Stimulated activated CD8-positive, alpha-beta memory T cell treated with anti-CD3 and anti-CD28 coated beads, Interleukin-15, amount 100 ng/mL, for 48 hours (primary cell): ENCODE measurements around the gene TEX101.
A peak's percentile ranks its signal among the peaks of the same experiment; 100 is the strongest.

ENCODE experiments used
- DNase-seq, 2 donors: peaks; one replicate each; pipeline ENCODE4 v3.0.0-alpha.2; 2020; ENCODE audit warnings: low read depth in 2 of 2

The TEX101 gene

DNA sequence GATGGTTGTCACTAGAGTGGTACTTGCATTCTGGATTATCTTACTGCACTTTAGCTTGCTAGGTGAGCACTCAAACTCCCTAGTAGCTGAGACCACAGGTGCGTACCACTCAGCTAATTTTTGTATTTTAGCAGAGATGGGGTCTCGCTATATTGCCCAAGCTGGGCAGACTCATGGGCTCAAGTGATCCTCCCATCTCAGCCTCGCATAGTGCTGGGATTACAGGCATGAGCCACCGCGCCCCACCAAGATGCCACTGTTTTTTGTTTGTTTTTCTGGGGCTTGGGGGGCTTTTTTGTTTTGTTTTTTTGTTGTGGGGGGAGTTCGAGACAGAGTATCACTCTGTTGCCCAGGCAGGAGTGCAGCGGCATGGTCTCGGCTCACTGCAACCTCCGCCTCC lies 33.0 kb downstream of the TEX101 start:
- DNase-seq: no peak

DNA sequence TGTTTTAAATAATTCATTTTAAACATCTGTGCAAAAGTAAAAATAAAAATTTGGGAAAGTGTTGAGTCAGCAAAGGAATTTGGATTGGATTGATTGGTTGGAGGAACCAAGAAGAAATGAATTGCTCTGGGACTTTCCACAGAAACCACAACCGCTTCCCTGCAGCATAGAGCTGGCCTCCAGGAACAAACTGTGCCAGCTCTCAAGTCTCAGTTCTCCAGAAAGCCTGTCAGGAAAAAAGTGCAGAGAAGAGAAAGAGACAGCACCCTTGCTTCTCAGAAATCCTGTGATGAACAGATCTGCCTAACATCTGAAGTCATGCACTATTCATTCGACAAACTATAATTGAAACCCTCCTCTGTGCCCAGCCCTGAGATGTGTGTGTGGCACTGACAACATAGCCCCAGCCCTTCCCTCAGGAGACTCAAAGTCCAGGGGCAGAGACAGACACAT lies 35.9 kb downstream of the TEX101 start:
- DNase-seq: no peak

DNA sequence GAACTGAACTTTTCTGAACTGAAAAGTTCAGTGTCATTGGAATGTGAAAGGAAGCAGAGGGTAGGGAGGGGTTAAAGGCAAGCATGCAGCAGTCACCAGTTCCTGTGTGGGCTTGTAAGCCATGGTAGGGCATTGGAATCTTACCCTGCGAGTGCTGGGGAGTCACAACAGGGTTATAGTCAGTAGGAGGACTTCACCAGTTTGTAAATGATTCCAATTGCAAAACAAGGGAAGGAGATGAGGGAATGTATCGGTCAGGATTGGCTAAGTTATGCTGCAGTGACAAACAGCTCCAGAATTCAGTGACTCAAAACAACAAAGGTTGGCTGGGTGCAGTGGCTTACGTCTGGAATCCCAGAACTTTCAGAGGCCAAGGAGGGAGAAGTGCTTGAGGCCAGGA lies 37.9 kb downstream of the TEX101 start:
- DNase-seq: no peak

DNA sequence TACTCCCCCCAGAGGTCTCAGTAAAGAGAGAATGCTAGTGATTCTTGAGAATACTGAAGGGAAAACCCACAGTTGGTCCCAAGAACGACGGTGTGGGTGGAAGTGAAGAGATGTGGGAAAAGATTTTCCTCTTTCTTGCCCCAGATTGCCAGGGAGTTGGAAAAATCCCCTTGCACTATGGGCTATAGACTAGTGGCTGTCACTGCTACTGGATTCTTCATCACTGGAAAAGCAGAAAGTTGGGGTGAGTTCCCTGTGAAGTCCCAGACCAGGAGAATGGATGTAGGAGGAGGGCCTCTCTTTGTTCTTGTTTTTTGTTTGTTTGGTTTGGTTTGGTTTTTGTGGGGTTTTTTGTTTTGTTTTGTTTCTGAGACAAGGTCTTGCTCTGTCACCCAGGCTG lies 39.3 kb downstream of the TEX101 start:
- DNase-seq: no peak

DNA sequence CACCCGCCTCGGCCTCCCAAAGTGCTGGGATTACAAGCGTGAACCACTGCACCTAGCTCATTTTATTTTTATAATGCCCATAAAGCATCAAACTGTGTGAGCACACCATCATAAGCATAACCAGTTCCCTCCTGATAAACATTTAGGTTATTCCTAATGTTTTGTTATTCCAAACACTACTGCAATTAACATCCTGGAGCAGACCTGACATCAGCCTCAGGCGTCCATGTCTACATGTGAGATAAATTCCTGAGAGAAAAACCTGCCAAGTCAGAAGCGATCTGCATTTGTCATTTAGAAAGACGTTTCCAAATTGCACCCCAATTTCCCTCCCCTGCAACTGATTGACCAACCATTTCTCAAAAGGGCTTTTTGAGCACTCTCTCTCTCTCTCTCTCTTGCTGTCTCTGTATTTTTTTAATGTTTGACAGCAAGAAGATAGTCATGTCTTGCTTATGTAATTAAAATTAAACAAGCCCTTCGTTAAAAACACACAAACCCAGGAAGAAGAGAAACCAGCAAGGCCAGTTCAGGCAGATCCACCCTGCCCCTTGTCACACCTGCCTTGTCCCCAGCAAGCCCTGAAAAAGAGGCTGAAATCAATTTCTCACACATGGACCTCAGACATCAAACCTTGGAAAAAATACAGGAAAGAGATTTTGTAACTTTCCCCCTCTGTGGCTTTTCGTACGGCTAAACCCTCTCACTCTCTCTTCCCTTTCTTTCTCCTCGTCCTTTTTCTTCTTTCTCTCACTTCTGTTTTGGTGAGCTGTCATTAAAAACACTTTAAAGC lies 40.8 kb downstream of the TEX101 start:
- DNase-seq: no peak

DNA sequence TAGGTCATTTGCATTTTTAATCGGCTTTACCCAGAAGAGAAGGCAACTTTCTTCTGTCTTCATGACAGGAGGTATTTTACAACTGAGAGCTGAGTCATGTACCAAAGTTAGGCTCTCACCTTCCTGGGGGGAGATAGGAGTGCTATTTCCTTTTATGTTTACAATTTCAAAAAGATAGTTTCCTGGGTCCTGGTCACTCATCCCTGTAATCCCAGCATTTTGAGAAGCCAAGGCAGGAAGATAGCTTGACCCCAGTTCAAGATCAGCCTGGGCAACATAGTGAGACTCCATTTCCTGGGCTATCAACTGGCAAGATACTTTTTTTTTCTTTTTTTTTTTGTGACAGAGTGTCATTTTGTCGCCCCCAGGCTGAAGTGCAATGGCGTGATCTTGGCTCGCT lies 43.1 kb downstream of the TEX101 start:
- DNase-seq: no peak

DNA sequence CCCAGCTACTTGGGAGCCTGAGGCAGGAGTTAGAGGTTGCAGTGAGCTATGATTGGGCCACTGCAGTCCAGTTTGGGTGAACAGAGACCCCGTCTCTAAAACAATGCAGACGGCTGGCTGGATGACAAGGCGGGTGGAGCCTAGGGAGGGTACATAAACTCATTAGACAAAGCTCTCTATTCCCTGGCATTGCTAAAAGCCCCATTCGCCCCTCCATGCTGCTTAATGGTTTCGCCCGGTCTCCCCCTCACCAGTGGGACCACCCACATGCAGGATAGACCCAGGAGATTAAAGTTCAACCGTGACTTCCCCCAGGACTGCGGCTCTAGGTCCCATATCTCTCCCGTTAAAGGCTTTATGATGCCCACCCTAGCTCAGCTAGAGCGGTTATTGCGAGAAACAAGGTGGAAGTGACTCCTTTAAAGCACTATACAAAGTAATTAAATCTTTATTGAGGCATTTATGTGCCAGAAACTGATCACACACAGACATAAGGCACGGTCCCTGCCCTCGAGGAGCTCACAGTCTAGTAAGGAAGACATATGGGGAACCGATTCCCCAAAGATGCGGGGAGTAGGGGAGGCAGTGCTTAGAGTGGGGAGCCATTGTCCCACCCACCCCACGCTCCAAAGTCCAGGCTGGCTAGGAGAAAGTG lies 45.8 kb downstream of the TEX101 start:
- DNase-seq: no peak

DNA sequence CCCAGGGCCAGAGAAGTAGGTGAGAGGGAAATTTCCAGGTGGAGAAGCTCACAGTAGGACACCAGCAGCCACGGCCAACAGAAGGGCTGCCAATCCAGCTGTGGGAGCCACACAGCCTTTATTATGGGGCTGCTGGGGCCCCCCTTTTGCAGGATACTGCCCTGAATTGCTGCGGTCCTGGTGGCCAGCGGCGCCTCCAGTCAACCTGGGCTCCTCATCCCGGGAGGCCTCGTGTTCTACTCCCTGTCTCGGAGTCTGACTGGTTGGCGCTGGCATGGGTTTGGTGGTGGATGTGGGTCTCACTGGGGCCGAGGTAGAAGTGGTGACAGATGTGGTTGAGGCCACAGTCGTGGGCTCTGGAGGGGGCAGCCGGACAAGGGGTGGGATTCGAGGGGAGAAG lies 46.6 kb downstream of the TEX101 start:
- no peak for DNase-seq

DNA sequence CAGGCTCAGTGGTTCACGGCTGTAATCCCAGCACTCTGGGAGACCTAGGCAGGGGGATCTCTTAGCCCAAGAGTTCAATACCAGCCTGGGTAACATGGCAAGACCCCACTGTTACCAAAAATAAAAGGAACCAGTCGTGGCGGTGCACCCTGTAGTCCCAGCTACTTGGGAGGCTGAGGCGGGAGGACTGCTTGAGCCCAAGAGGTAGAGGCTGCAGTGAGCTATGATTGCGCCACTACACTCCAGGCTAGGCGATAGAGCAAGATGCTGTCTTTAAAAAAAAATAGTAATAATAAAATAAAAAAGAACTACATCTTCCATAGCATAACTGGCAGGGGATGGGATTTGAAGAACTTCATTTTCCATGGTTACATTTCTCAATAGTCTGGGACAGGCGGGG lies 47.7 kb downstream of the TEX101 start:
- DNase-seq: no peak

DNA sequence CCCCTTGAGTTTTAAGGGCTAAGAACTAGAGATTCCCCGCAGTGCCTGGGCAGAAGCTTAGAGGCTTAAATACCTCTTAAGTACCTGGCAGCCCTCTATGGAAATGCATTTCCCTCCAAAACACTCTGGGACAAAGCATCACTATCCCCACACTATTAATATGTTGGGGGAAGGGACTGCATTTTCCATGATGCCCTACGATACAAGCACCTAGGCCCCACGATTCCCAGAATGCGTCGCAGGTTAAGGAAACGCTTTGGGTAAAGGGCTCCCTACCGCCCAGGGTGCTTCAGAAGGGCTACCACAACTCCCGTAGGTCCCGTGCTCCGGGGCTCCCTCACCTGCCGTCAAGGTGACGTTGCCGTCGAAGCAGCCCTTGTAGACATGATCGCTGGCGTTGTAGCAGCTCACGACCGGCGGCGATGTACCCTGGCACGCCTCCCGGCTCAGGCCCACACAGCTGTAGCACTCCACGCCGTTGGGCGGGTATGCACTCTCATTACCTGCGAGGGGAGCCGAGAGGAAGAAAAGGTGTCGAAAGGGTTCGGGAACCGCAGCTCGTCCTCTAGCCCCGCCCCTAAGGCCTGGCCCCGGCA lies 48.2 kb downstream of the TEX101 start:
- no peak for DNase-seq

DNA sequence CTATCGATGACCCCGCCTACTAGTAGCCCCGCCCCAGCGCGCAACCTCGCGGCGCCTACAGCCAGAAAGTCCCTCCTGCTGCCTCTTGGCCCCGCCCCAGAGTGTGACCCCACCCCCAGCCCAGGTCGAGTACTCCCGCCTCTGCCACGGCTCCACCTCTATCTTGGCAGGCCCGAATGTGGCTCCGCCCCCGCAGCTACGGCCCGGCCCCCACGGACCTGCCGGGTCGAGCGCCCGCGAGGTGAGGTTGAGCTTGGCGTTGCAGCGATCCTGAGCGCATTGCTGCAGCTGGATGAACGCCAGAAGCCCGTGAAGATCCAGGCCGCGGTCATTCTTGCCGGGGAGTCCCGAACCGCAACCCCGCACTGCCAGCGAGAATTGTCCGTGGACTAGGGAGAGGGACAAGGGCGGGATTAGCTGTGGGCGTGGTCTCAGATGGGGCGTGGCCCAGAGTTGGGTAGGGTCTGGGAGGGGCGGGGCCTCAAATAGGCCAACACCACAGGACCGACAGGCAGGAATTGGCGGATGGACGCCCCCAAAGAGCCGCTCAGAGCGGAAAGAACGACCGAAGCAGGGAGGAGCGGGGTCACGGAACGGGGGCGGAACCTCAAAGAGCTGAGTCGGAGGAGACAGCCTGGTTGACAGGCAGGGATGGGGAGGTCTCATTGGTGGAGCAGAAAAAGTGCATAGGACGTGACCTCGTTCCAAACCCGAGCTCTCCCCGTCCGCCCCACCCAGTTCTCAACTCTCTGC lies 48.9 kb downstream of the TEX101 start:
- peak; percentile 98 for DNase-seq

DNA sequence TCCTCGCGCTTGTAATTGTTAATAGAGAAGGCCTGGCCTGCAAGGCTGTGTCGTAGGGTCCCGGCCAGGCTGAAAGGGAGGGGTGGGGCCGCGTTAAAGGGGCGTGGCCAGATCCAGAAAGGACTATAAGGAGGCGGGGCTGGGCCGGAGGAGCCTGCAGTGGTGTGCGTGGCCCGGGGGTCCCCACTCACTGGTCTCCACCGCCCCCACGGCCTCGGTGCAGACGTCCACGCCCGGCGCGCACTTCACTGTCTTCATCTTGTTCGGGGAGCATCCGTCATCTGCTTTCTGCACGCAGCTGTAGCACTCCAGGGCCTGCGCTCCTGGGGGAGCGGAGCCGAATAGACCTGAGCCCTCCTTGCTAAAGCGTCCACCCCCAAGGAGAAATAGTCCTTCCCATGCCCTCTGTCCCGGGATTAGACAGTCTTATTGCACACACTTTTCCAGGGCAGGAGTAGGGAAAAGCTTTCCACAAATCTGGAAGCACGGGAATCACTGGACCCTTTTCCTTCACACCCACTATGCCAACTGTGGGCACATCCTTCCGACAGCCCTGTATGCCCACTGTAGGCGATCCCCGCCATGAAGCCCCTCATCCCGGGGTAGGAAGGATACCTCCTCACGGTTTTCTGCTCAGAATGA lies 49.6 kb downstream of the TEX101 start:
- no peak for DNase-seq

DNA sequence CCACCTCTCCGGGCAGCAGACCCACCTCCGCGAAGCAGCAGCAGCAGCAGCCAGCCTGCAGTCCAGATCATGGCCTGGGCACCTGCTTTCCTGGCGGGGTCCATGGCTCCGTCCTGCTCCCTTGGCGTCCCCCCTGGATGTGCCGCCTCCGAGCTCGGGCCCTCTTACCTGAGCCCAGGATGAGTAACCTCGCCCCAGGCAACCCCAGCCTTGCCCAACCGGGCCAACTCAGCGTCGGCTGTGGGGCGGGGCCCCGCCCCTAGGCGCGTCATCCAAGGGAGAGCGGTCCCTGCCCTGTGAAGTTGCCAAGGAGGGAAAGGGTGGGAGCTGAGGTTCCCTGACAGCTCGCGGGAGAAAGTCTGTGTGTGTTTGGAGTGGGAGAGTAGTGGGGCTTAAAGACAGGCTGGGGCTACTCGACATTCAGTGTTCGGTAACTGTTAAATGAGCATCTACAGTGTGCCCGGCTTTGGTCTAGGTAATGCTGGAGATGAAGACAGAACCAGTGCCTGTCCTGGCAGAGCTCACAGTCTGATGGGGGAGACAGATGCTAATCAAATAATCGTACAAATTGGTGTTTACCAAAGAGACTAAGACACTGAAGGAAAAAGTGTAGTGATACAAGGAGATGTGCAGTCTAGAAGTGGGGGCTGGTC lies 50.9 kb downstream of the TEX101 start, which contains the start of gene LYPD3:
Gene LYPD3 (minus strand): TSS at position 141 of the 653 bp plus-strand sequence. CDS start 37 bp downstream, at position 104.
- DNase-seq: no peak

DNA sequence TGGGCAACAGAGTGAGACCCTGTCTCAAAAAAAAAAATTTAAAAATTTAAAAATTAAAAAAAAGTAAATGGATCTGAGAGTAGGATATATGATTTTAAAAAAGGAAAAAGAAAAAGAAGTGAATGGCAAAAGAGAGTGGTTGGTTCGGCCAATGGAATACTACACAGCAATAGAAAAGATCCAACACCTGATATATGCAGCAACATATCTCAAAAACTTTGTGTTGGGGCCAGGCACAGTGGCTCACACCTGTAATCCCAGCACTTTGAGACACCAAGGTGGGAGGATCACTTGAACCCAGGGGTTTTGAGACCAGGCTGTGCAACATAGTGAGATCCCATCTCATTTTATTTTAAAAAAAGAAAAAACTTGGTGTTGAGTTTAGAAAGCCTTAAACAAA lies 52.1 kb downstream of the TEX101 start:
- no peak for DNase-seq

DNA sequence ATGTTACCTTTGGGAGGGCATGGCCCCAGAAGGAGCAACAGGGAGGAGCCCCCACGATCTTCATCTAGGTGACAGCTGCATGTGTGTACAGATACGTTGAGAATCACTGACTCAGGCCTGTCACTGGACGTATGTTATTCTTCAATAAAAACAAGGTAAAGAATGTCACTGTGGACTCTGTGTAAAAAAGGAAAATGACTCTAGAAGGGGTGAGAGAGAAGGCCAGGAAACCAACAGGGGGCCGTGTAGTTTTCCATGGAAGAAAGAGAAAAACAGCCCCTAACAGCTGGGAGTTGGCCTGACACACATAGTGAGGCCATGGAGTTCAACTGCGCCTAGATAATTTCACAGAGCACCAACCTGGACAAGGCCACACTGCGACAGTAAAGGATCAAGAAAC lies 52.6 kb downstream of the TEX101 start:
- DNase-seq: no peak

DNA sequence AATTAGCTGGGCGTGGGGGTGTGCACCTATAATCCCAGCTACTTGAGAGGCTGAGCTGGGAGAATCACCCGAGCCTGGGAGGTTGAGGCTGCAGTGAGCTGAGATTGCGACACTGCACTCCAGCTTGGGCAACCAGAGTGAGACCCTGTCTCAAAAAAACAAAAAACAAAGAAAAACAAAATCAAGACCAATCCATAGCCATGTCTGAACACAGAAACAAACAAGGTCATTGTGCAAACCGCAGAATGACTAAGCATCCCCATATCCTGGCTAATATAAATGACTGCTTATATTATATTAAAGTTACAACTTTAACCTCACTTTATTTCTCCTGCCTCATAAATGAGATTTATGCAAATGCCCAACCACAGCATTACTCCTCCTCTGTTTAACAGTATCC lies 53.0 kb downstream of the TEX101 start:
- no peak for DNase-seq
